GM12801 (cell line): Measurements from ENCODE around the gene EMD.

ENCODE experiments used
- CTCF ChIP-seq: IDR thresholded peaks from one replicate; pipeline ENCODE4 v1.5.1; 2011; ENCODE audit warnings: control low read depth; ENCODE audit not compliant: insufficient read length; ENCODE audit errors: extremely low read depth

Gene EMD

GRCh38 chrX:154378059-154378798 is 866 bp upstream of the EMD start:
- TF ChIP-seq CTCF = no peak

- no peak for TF ChIP-seq CTCF
These were observed 465 bp downstream of the EMD start for GRCh38 chrX:154379569-154379951.

GRCh38 chrX:154380153-154380552 is 1.1 kb downstream of the EMD start:
- no peak for TF ChIP-seq CTCF

- TF ChIP-seq CTCF = no peak
These were observed 1.7 kb downstream of the EMD start for GRCh38 chrX:154380787-154381186.

GRCh38 chrX:154381271-154381670 is 2.2 kb downstream of the EMD start:
- no peak for TF ChIP-seq CTCF

- TF ChIP-seq CTCF = no peak
These were observed 3.5 kb downstream of the EMD start for GRCh38 chrX:154382483-154383069.

GRCh38 chrX:154383359-154384283 is 4.5 kb downstream of the EMD start:
- TF ChIP-seq CTCF = no peak
